DMS79 treated with DMSO at 0.1 percent for 48 hours (cell line): ENCODE measurements around the gene GLI3.

ENCODE experiments used
- DNase-seq: peaks from one replicate; lab custom pipeline; 2025; lab: John Stamatoyannopoulos, UW

The GLI3 gene

GRCh38 chr7:42105554-42106358, 131.3 kb downstream of the GLI3 start:
- no peak for DNase-seq

- DNase-seq, result no peak
Measured at GRCh38 chr7:42104694-42105093, 132.3 kb downstream of the GLI3 start.

GRCh38 chr7:42104231-42104630, 132.8 kb downstream of the GLI3 start:
- DNase-seq, result no peak

GRCh38 chr7:42103456-42103855, 133.6 kb downstream of the GLI3 start:
- no peak for DNase-seq

GRCh38 chr7:42103020-42103419, 134.0 kb downstream of the GLI3 start:
- no peak for DNase-seq

GRCh38 chr7:42102301-42102700, 134.7 kb downstream of the GLI3 start:
- no peak for DNase-seq

- no peak for DNase-seq
Measured at GRCh38 chr7:42100156-42100508, 136.9 kb downstream of the GLI3 start.

- no peak for DNase-seq
Measured at GRCh38 chr7:42099470-42100155, 137.4 kb downstream of the GLI3 start.

GRCh38 chr7:42099066-42099465, 137.9 kb downstream of the GLI3 start:
- DNase-seq, result no peak

- no peak for DNase-seq
Measured at GRCh38 chr7:42097752-42098151, 139.3 kb downstream of the GLI3 start.

- no peak for DNase-seq
Measured at GRCh38 chr7:42096681-42097561, 140.1 kb downstream of the GLI3 start.

- DNase-seq, result no peak
Measured at GRCh38 chr7:42096268-42096667, 140.7 kb downstream of the GLI3 start.

- DNase-seq, result no peak
Measured at GRCh38 chr7:42095791-42096190, 141.2 kb downstream of the GLI3 start.

- no peak for DNase-seq
Measured at GRCh38 chr7:42093349-42093905, 143.6 kb downstream of the GLI3 start.

GRCh38 chr7:42091461-42092291, 145.3 kb downstream of the GLI3 start:
- DNase-seq, result no peak

- DNase-seq, result no peak
Measured at GRCh38 chr7:42090806-42091205, 146.2 kb downstream of the GLI3 start.

- DNase-seq, result no peak
Measured at GRCh38 chr7:42090056-42090455, 147.0 kb downstream of the GLI3 start.

GRCh38 chr7:42087616-42088015, 149.4 kb downstream of the GLI3 start:
- no peak for DNase-seq

GRCh38 chr7:42085531-42085930, 151.5 kb downstream of the GLI3 start:
- no peak for DNase-seq

- no peak for DNase-seq
Measured at GRCh38 chr7:42084263-42084662, 152.7 kb downstream of the GLI3 start.

- no peak for DNase-seq
Measured at GRCh38 chr7:42083284-42083683, 153.7 kb downstream of the GLI3 start.
